ENCODE data around the gene MYL2. TPM values are rescaled to one million over a fixed set of nuclear protein-coding genes. Genes with fewer than 3 reads are reported as not detected.

Gene MYL2
- total RNA-seq, 5 donors from 2014 or later (not counting 1 experiment from before 2014, with no cell fraction given) = not detected

Other genes with a start within 250 kb of the MYL2 start
- 10 to 100 TPM in 3 of 5 donors, 1 to 10 TPM in 2; 5.6 to 18.7 (median 14.2) TPM for gene HVCN1, start 231.5 kb downstream of the MYL2 start, total RNA-seq
- gene PPP1CC, start 177.7 kb downstream of the MYL2 start, total RNA-seq = 100 to 1,000 TPM; 113 to 154 (median 134) TPM
- not detected for gene CCDC63, start 73.6 kb downstream of the MYL2 start, total RNA-seq
- under 1 TPM in 4 of 5 donors, not detected in 1; 0.10 to 0.85 (median 0.18) TPM for gene CUX2, start 113.6 kb upstream of the MYL2 start, total RNA-seq